ENCODE results near the gene LPCAT2.

- TF ChIP-seq CTCF (conservative IDR thresholded peaks at IDR 0.05; ENCODE audit: low read depth in 2 of 2), result no peak
- TF ChIP-seq EZH2 (IDR thresholded peaks at IDR 0.05; ENCODE audit: low read depth, unreplicated experiment), result no peak
- TF ChIP-seq POLR2AphosphoS5 (IDR thresholded peaks at IDR 0.05; ENCODE audit: low read depth), result no peak
- no peak for TF ChIP-seq NANOG (IDR thresholded peaks at IDR 0.05; ENCODE audit: borderline replicate concordance)
- no peak for TF ChIP-seq EZH2phosphoT487 (IDR thresholded peaks at IDR 0.05; ENCODE audit: unreplicated experiment)
- TF ChIP-seq ETS1 (IDR thresholded peaks at IDR 0.05), result no peak
- no peak for TF ChIP-seq REST (IDR thresholded peaks at IDR 0.05; ENCODE audit: unreplicated experiment)
- no peak for TF ChIP-seq ZNF462 (CRISPR knock-in tag; IDR thresholded peaks at IDR 0.05)
- no peak for TF ChIP-seq JUNB (IDR thresholded peaks at IDR 0.05; ENCODE audit: unreplicated experiment)
- TF ChIP-seq STAT1 (IDR thresholded peaks at IDR 0.05; ENCODE audit: unreplicated experiment), result no peak
- TF ChIP-seq CREB1 (CRISPR knock-in tag; IDR thresholded peaks at IDR 0.05; ENCODE audit: low read depth), result no peak
Observed at GRCh38 chr16:55613613-55614335, 104.9 kb downstream of the LPCAT2 start.
